GM12878 (cell line): ENCODE data around the gene THUMPD3. TPM values are rescaled to one million over a fixed set of nuclear protein-coding genes. Genes with fewer than 3 reads are reported as not detected.

ENCODE experiments used
- ATAC-seq: fragments of 200-7000 bp; cut with Tn5 transposase; 3 replicates; pipeline ENCODE4 v1.9.1; 2020; ENCODE audit warnings: mild to moderate bottlenecking, moderate library complexity
- BruUV-seq: library from RNA; stranded (reverse); fragments of 400-500 nt; replicated peaks from 2 replicates; lab custom pipeline; 2021; lab: Mats Ljungman, UMichigan
- CTCF ChIA-PET: fragments of 300-600 bp; sonication (Branson Sonifier 250); formaldehyde crosslinking; extraction: SDS; loops from one replicate; lab custom pipeline; 2021; ENCODE audit warnings: inconsistent platforms; lab: Yijun Ruan, JAX
- POLR2A ChIA-PET: fragments of 350-600 bp; formaldehyde crosslinking; extraction: SDS; loops from one replicate; lab custom pipeline; 2021; ENCODE audit warnings: inconsistent platforms; lab: Charles Lee
- RAD21 ChIA-PET: fragments of 300-600 bp; sonication (Branson Sonifier 250); formaldehyde crosslinking; loops from one replicate; lab custom pipeline; 2023; ENCODE audit warnings: antibody characterized with exemption; ENCODE audit not compliant: unreplicated experiment; lab: Charles Lee
- SMC1A ChIA-PET: fragments of 300-600 bp; sonication (Branson Sonifier 250); formaldehyde crosslinking; loops from one replicate; lab custom pipeline; 2023; ENCODE audit not compliant: unreplicated experiment, uncharacterized antibody; lab: Charles Lee
- DNase-seq: peaks from one replicate; pipeline ENCODE4 v3.0.0-alpha.2; 2011; ENCODE audit warnings: low read depth, low spot score
- FAIRE-seq: peaks from 3 replicates; lab custom pipeline; 2011; peaks lifted over from hg19 to GRCh38; lab: Jason Lieb, UNC
- H2AFZ ChIP-seq: 2 replicates; pipeline ENCODE4 v1.6.0; 2011; ENCODE audit warnings: low read depth, low read length, control low read depth; ENCODE audit not compliant: control insufficient read depth
- H3K27ac ChIP-seq: 2 replicates; pipeline ENCODE4 v1.5.1; 2011; ENCODE audit warnings: control low read depth; ENCODE audit not compliant: control insufficient read depth, insufficient read depth
- H3K27me3 ChIP-seq, 2 experiments: replicated peaks in 1 of 2; 2 replicates each; pipeline versions ENCODE4 v1.6.0 to v1.6.1; 2011; ENCODE audit warnings: low read length in 1 of 2; ENCODE audit not compliant: control insufficient read depth in 2 of 2, insufficient read depth in 2 of 2
- H3K36me3 ChIP-seq, 2 experiments: 2 replicates each; pipeline ENCODE4 v1.5.1; 2011; ENCODE audit warnings: low read length in 1 of 2; ENCODE audit not compliant: control insufficient read depth in 2 of 2, insufficient read depth in 2 of 2
- H3K4me1 ChIP-seq: 2 replicates; pipeline ENCODE4 v1.6.1; 2011; ENCODE audit warnings: mild to moderate bottlenecking, low read length, moderate library complexity, mixed read lengths; ENCODE audit not compliant: control insufficient read depth, insufficient read depth
- H3K4me2 ChIP-seq: 2 replicates; pipeline ENCODE4 v1.6.0; 2011; ENCODE audit warnings: control low read depth; ENCODE audit not compliant: control insufficient read depth, insufficient read depth
- H3K4me3 ChIP-seq: fragments of 200-600 bp; sonication (generic); 2 replicates; pipeline ENCODE4 v1.5.1; 2016
- H3K79me2 ChIP-seq: 2 replicates; pipeline ENCODE4 v1.6.0; 2011; ENCODE audit warnings: low read length; ENCODE audit not compliant: control insufficient read depth, insufficient read depth
- H3K9ac ChIP-seq: 2 replicates; pipeline ENCODE4 v1.8.0; 2011; ENCODE audit warnings: low read length, control low read depth, mixed read lengths; ENCODE audit not compliant: control insufficient read depth, insufficient read depth
- H3K9me3 ChIP-seq: replicated peaks from 3 replicates; pipeline ENCODE4 v1.5.1; 2011; ENCODE audit warnings: mild to moderate bottlenecking, low read length; ENCODE audit not compliant: control insufficient read depth, insufficient read depth
- H4K20me1 ChIP-seq: 2 replicates; pipeline ENCODE4 v1.6.0; 2011; ENCODE audit not compliant: control insufficient read depth, insufficient read depth
- CHD1 ChIP-seq: IDR thresholded peaks from 2 replicates; pipeline ENCODE4 v1.6.1; 2012; ENCODE audit warnings: low read depth, low read length, improper control_type of control experiment
- KAT2A ChIP-seq: conservative IDR thresholded peaks from 2 replicates; pipeline ENCODE4 v1.6.1; 2011; ENCODE audit warnings: low read depth, low read length; ENCODE audit not compliant: control insufficient read depth
- MTA2 ChIP-seq: fragments of 450-650 bp; IDR thresholded peaks from 2 replicates; pipeline ENCODE4 v1.6.1; 2016; ENCODE audit warnings: low read depth, mild to moderate bottlenecking, moderate library complexity
- NFYB ChIP-seq: IDR thresholded peaks from 2 replicates; pipeline ENCODE4 v1.6.1; 2011; ENCODE audit warnings: low read depth, mild to moderate bottlenecking, low read length, improper control_type of control experiment, moderate library complexity; ENCODE audit not compliant: insufficient read depth
- RAD51 ChIP-seq: fragments of 450-650 bp; IDR thresholded peaks from 2 replicates; pipeline ENCODE4 v1.6.1; 2016; ENCODE audit warnings: moderate library complexity, mild to moderate bottlenecking, inconsistent platforms
- RFX5 ChIP-seq: IDR thresholded peaks from 2 replicates; pipeline ENCODE4 v1.6.1; 2011; ENCODE audit warnings: low read depth, low read length, improper control_type of control experiment
- ZNF207 ChIP-seq: fragments of 450-650 bp; IDR thresholded peaks from 2 replicates; pipeline ENCODE4 v1.6.1; 2014; ENCODE audit warnings: antibody characterized with exemption, mild to moderate bottlenecking, borderline replicate concordance
- WGBS: methylation state at CpG from one replicate; pipeline ENCODE4 v1.1.6; 2016; ENCODE audit warnings: low lambda C conversion rate; ENCODE audit not compliant: insufficient replicate concordance, insufficient coverage; ENCODE audit errors: missing lambda C conversion rate; 5-methylcytosine and 5-hydroxymethylcytosine counted together
- in situ Hi-C: fragments of 300-500 bp; cut with MboI; formaldehyde crosslinking; loops from 9 replicates; pipeline ENCODE4 v1.14.3; 2018; ENCODE audit warnings: mixed read lengths
- intact Hi-C: fragments of 100-400 bp; cut with micrococcal nuclease; formaldehyde crosslinking; loops from one replicate; pipeline ENCODE4 v1.14.2; 2022; ENCODE audit not compliant: unreplicated experiment
- polyA plus RNA-seq, 11 experiments: library from polyadenylated mRNA; depleted of rRNA in 4 of 11; unstranded in 6 of 11; stranded (reverse) in 5 of 11; fragments of >200 nt; fragmentation: Nextera tagmentation in 4 of 11; fragmentation: Illumina TruSeq in 1 of 11; extraction: Ambion mirVana in 4 of 11; extraction: Trizol in 1 of 11; gene quantifications; 1 replicate in 1 of 11; 2 replicates in 10 of 11; pipeline versions ENCODE4 v1.2.1 to v1.2.3, GENCODE V29; 2011 to 2016; ENCODE audit warnings: inconsistent platforms in 2 of 11, missing spikeins in 2 of 11, low read depth in 1 of 11
- total RNA-seq, 4 experiments: library from RNA; depleted of rRNA in 3 of 4; stranded (reverse); fragments of >200 nt in 3 of 4; fragmentation: Illumina TruSeq in 1 of 4; extraction: Trizol in 1 of 4; gene quantifications; 2 replicates each; pipeline versions ENCODE4 v1.2.1 to v1.2.3, GENCODE V29; 2013 to 2021
- TF ChIP-seq, protein P1 (sequence below): fragments of 150-350 bp; IDR thresholded peaks from 2 replicates; pipeline ENCODE4 v1.6.1; 2014; ENCODE audit warnings: mild to moderate bottlenecking, low read depth, low read length
- TF ChIP-seq, protein P2 (sequence below): fragments of 450-650 bp; IDR thresholded peaks from 2 replicates; pipeline ENCODE4 v1.6.1; 2018; ENCODE audit warnings: mild to moderate bottlenecking, low read depth, moderate library complexity; ENCODE audit not compliant: partially characterized antibody
- TF ChIP-seq, protein P3 (sequence below): fragments of 450-650 bp; IDR thresholded peaks from 2 replicates; pipeline ENCODE4 v1.6.1; 2017; ENCODE audit warnings: mild to moderate bottlenecking, moderate library complexity

THUMPD3 gene
- total and polyA plus RNA-seq, 10 of the 15 experiments (the other 5 are each of a cell fraction or from before 2014, with no cell fraction given) = 28.7 to 47.4 (median 41.8) TPM

DNA sequence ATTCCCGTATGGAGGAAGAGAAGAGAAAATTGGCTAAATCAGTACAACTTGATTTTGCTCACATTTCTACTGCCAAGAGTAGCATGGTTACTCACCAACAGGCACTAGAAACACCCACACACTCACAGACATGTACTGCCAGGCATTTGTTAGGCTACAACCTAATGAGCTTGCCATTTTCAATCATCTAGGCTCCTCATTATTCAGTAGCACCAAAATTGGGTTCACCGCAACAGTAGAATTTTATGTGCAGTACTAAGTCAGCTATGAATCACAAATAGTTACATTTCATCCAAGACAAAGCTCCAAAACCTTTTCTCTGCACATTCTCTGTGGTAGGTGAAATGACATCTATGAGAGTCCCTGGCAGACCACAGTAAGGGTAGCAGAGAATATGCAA is 15.0 kb upstream of the THUMPD3 start:
- no peak for DNase-seq
- Histone ChIP-seq H3K9me3 (no peaks in the 10 kb centered on the region), H3K79me2 (no peaks in the 10 kb centered on the region), H3K4me1 (no peaks in the 10 kb centered on the region; the same call in 1 of the 2 replicates), H3K27ac (no peak overlapping the region), H3K27me3 (no peaks in the 10 kb centered on the region), H4K20me1 (no peaks in the 10 kb centered on the region), H2AFZ (no peak overlapping the region), H3K4me2 (no peak overlapping the region), H3K4me3 (no peak overlapping the region)
- no peak for FAIRE-seq
- RAD21 ChIA-PET = interaction anchor here (1.0 kb wide), 1 partner anchor 156 kb away, joined by 4 read pairs; no protein-coding TSS in a partner anchor
- POLR2A ChIA-PET = no interaction called here
- in situ Hi-C loops = no loop called here
- no peak for ATAC-seq
- SMC1A ChIA-PET = no interaction called here
- CTCF ChIA-PET = interaction anchor here (1.0 kb wide), 2 partner anchors 90 to 156 kb away, joined by 3 read pairs; no protein-coding TSS in a partner anchor
- TF ChIP-seq, protein P1, sequence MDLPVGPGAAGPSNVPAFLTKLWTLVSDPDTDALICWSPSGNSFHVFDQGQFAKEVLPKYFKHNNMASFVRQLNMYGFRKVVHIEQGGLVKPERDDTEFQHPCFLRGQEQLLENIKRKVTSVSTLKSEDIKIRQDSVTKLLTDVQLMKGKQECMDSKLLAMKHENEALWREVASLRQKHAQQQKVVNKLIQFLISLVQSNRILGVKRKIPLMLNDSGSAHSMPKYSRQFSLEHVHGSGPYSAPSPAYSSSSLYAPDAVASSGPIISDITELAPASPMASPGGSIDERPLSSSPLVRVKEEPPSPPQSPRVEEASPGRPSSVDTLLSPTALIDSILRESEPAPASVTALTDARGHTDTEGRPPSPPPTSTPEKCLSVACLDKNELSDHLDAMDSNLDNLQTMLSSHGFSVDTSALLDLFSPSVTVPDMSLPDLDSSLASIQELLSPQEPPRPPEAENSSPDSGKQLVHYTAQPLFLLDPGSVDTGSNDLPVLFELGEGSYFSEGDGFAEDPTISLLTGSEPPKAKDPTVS = no peak
- no peak for TF ChIP-seq NFYB
- TF ChIP-seq KAT2A = no peak
- TF ChIP-seq, protein P2, sequence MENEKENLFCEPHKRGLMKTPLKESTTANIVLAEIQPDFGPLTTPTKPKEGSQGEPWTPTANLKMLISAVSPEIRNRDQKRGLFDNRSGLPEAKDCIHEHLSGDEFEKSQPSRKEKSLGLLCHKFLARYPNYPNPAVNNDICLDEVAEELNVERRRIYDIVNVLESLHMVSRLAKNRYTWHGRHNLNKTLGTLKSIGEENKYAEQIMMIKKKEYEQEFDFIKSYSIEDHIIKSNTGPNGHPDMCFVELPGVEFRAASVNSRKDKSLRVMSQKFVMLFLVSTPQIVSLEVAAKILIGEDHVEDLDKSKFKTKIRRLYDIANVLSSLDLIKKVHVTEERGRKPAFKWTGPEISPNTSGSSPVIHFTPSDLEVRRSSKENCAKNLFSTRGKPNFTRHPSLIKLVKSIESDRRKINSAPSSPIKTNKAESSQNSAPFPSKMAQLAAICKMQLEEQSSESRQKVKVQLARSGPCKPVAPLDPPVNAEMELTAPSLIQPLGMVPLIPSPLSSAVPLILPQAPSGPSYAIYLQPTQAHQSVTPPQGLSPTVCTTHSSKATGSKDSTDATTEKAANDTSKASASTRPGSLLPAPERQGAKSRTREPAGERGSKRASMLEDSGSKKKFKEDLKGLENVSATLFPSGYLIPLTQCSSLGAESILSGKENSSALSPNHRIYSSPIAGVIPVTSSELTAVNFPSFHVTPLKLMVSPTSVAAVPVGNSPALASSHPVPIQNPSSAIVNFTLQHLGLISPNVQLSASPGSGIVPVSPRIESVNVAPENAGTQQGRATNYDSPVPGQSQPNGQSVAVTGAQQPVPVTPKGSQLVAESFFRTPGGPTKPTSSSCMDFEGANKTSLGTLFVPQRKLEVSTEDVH = no peak
- no peak for TF ChIP-seq RFX5
- no peak for TF ChIP-seq CHD1
- TF ChIP-seq, protein P3, sequence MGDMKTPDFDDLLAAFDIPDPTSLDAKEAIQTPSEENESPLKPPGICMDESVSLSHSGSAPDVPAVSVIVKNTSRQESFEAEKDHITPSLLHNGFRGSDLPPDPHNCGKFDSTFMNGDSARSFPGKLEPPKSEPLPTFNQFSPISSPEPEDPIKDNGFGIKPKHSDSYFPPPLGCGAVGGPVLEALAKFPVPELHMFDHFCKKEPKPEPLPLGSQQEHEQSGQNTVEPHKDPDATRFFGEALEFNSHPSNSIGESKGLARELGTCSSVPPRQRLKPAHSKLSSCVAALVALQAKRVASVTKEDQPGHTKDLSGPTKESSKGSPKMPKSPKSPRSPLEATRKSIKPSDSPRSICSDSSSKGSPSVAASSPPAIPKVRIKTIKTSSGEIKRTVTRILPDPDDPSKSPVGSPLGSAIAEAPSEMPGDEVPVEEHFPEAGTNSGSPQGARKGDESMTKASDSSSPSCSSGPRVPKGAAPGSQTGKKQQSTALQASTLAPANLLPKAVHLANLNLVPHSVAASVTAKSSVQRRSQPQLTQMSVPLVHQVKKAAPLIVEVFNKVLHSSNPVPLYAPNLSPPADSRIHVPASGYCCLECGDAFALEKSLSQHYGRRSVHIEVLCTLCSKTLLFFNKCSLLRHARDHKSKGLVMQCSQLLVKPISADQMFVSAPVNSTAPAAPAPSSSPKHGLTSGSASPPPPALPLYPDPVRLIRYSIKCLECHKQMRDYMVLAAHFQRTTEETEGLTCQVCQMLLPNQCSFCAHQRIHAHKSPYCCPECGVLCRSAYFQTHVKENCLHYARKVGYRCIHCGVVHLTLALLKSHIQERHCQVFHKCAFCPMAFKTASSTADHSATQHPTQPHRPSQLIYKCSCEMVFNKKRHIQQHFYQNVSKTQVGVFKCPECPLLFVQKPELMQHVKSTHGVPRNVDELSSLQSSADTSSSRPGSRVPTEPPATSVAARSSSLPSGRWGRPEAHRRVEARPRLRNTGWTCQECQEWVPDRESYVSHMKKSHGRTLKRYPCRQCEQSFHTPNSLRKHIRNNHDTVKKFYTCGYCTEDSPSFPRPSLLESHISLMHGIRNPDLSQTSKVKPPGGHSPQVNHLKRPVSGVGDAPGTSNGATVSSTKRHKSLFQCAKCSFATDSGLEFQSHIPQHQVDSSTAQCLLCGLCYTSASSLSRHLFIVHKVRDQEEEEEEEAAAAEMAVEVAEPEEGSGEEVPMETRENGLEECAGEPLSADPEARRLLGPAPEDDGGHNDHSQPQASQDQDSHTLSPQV = no peak
- TF ChIP-seq RAD51 = no peak
- no peak for TF ChIP-seq ZNF207
- no peak for TF ChIP-seq MTA2
- TF ChIP-seq, all 136 proteins: peak for 0
- WGBS = 47% methylated on average over 2 of the region's 2 CpGs
- BruUV-seq = no TSS peak
- no peaks in the 10 kb centered on the region for H3K36me3 ChIP-seq
- H3K9ac ChIP-seq = no peak overlapping the region
- intact Hi-C loops = no loop called here
